Neural cell (in vitro differentiated cells): ENCODE data around the gene TOX2. TPM values are rescaled to one million over a fixed set of nuclear protein-coding genes. Genes with fewer than 3 reads are reported as not detected.

Experiments
- H2AFZ ChIP-seq: fragments of 200-600, 300-800 bp; sonication (generic), shearing (Covaris generic); 2 replicates; pipeline ENCODE4 v1.6.0; 2014; ENCODE audit warnings: low read depth, mild to moderate bottlenecking, antibody characterized with exemption, low read length, moderate library complexity
- H3F3A ChIP-seq: fragments of 200-600 bp; shearing (Covaris generic); 2 replicates; pipeline ENCODE4 v1.6.1; 2016; ENCODE audit warnings: mild to moderate bottlenecking, moderate library complexity, mixed read lengths, antibody characterized with exemption, low read length; ENCODE audit not compliant: insufficient read depth, poor library complexity, severe bottlenecking
- H3K27ac ChIP-seq: fragments of 200-600, 300-800 bp; sonication (generic), shearing (Covaris generic); 2 replicates; pipeline ENCODE4 v1.5.1; 2014; ENCODE audit warnings: mild to moderate bottlenecking, low read length, moderate library complexity
- H3K27me3 ChIP-seq: fragments of 300-800, 200-600 bp; sonication (generic), shearing (Covaris generic); 2 replicates; pipeline ENCODE4 v1.6.0; 2014; ENCODE audit warnings: mild to moderate bottlenecking, low read depth, low read length, moderate library complexity; ENCODE audit not compliant: insufficient read depth
- H3K36me3 ChIP-seq: fragments of 300-800, 200-600 bp; sonication (generic), shearing (Covaris generic); 2 replicates; pipeline ENCODE4 v1.5.1; 2014; ENCODE audit warnings: mild to moderate bottlenecking, antibody characterized with exemption, low read length, moderate library complexity; ENCODE audit not compliant: insufficient read depth
- H3K4me2 ChIP-seq: fragments of 300-800, 200-600 bp; sonication (generic), shearing (Covaris generic); 2 replicates; pipeline ENCODE4 v1.6.0; 2014; ENCODE audit warnings: mild to moderate bottlenecking, low read length
- H3K4me3 ChIP-seq: fragments of 300-800, 200-600 bp; sonication (generic), shearing (Covaris generic); 2 replicates; pipeline ENCODE4 v1.5.1; 2014; ENCODE audit warnings: mild to moderate bottlenecking, low read length, moderate library complexity
- H3K79me2 ChIP-seq: fragments of 200-600 bp; shearing (Covaris generic); replicated peaks from 2 replicates; pipeline ENCODE4 v1.6.0; 2014; ENCODE audit warnings: mild to moderate bottlenecking, low read length, moderate library complexity; ENCODE audit not compliant: insufficient read depth
- H3K9ac ChIP-seq: fragments of 300-800, 200-600 bp; sonication (generic), shearing (Covaris generic); 2 replicates; pipeline ENCODE4 v1.6.1; 2016; ENCODE audit warnings: mild to moderate bottlenecking, low read length, mixed read lengths
- H3K9me2 ChIP-seq: fragments of 200-600 bp; shearing (Covaris generic); 2 replicates; pipeline ENCODE4 v1.6.1; 2016; ENCODE audit warnings: mild to moderate bottlenecking, low read length, mixed read lengths; ENCODE audit not compliant: insufficient read depth
- H3K9me3 ChIP-seq: fragments of 200-600, 300-800 bp; sonication (generic), shearing (Covaris generic); 2 replicates; pipeline ENCODE4 v1.6.1; 2016; ENCODE audit warnings: mild to moderate bottlenecking, mixed run types, low read length, moderate library complexity, mixed read lengths
- H4K20me1 ChIP-seq: fragments of 200-600 bp; shearing (Covaris generic); 2 replicates; pipeline ENCODE4 v1.6.1; 2016; ENCODE audit warnings: mild to moderate bottlenecking, mixed run types; ENCODE audit not compliant: insufficient read depth
- CTCF ChIP-seq: fragments of 450-650 bp; IDR thresholded peaks from 2 replicates; pipeline ENCODE4 v1.5.1; 2014; ENCODE audit warnings: antibody characterized with exemption, mild to moderate bottlenecking, moderate library complexity; ENCODE audit not compliant: poor library complexity, severe bottlenecking
- EP300 ChIP-seq: fragments of 450-650 bp; conservative IDR thresholded peaks from 2 replicates; pipeline ENCODE4 v1.6.1; 2014; ENCODE audit warnings: antibody characterized with exemption, mild to moderate bottlenecking, moderate library complexity; ENCODE audit not compliant: poor library complexity, severe bottlenecking
- EZH2 ChIP-seq: fragments of 200-600, 300-800 bp; shearing (Covaris generic), sonication (generic); IDR thresholded peaks from 2 replicates; pipeline ENCODE4 v1.6.1; 2014; ENCODE audit warnings: antibody characterized with exemption, low read length, borderline replicate concordance, mild to moderate bottlenecking; ENCODE audit not compliant: insufficient read depth, poor library complexity, severe bottlenecking
- MXI1 ChIP-seq: fragments of 450-650 bp; conservative IDR thresholded peaks from 2 replicates; pipeline ENCODE4 v1.6.1; 2014; ENCODE audit warnings: antibody characterized with exemption, mild to moderate bottlenecking; ENCODE audit not compliant: poor library complexity, severe bottlenecking
- POLR2AphosphoS5 ChIP-seq: IDR thresholded peaks from 2 replicates; pipeline ENCODE4 v1.6.1; 2012
- RAD21 ChIP-seq: fragments of 450-650 bp; conservative IDR thresholded peaks from 2 replicates; pipeline ENCODE4 v1.6.1; 2014; ENCODE audit warnings: antibody characterized with exemption, mild to moderate bottlenecking, moderate library complexity
- REST ChIP-seq: IDR thresholded peaks from 2 replicates; pipeline ENCODE4 v1.6.1; 2012; ENCODE audit warnings: borderline replicate concordance
- SMC3 ChIP-seq: fragments of 450-650 bp; conservative IDR thresholded peaks from 2 replicates; pipeline ENCODE4 v1.6.1; 2014; ENCODE audit warnings: antibody characterized with exemption, mild to moderate bottlenecking, moderate library complexity; ENCODE audit not compliant: poor library complexity
- TAF1 ChIP-seq: IDR thresholded peaks from 2 replicates; pipeline ENCODE4 v1.6.1; 2012; ENCODE audit warnings: low read depth
- polyA plus RNA-seq: library from polyadenylated mRNA; depleted of rRNA; stranded (reverse); fragments of >200 nt; gene quantifications from 2 replicates; pipeline ENCODE4 v1.2.3, GENCODE V29; 2014

The TOX2 gene
- polyA plus RNA-seq, 1 donor from 2014 or later = 0.89 TPM

DNA sequence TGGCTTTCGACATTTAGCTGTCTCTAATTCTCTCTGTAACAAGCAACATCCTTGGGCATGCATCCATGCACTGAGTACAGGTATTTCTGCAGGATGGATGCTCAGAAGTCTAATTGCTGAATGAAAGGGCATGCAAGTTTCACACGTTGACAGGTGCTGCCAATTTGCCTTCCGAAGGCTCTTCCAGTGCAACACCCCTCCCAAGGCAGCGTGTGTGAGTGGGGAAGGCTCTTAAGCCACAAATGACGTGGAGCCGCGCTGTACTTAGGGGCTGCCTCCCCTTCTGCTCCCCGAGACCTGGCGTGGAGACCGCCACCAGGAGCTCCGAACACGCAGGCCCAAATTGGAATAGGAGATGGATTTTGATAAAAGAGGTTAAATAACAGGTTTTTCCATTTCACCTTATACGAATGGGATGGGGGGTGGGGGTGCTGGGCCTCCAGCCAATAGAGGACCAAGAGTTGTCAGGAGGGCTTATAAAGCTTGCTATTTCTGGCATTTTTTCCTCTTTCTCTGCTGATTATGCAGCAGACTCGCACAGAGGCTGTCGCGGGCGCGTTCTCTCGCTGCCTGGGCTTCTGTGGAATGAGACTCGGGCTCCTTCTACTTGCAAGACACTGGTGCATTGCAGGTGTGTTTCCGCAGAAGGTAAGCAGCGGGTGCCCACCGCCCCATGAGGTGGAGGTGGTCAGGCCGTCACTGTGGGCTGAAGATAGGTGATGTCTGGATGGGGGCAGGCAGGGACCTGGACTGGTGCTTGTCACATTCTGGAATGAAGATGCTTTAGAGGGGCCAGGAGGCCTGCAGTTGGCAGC is 30.9 kb downstream of the TOX2 start:
- Histone ChIP-seq H4K20me1 (no peaks in the 10 kb centered on the region), H3F3A (no peaks in the 10 kb centered on the region), H3K79me2 (no peaks in the 10 kb centered on the region), H3K36me3 (no peaks in the 10 kb centered on the region), H3K27me3 (no peaks in the 10 kb centered on the region), H3K9me2 (no peaks in the 10 kb centered on the region), H3K9ac (no peak overlapping the region), H3K4me2 (no peak overlapping the region), H3K4me3 (no peak overlapping the region), H2AFZ (no peak overlapping the region), H3K27ac (peak overlapping the region; percentile 22), H3K9me3 (no peaks in the 10 kb centered on the region)
- TF ChIP-seq MXI1 (peak; percentile 14), POLR2AphosphoS5 (no peak)

DNA sequence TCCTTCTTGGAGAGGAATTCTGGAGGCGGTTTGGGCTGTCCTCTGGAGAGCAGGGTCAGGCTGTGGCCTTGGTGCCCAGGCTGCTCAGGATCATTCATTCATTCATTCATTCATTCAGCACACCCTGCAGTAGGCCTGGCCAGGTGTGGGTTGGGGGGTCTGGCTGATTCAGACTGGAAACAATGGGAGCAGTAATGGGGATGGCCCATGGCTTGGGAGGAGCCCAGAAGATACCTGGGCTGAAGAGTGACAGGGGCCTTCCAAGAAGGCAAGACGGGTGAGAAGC is 31.5 kb downstream of the TOX2 start:
- H3K79me2 ChIP-seq = no peaks in the 10 kb centered on the region
- no peaks in the 10 kb centered on the region for H4K20me1 ChIP-seq
- no peak overlapping the region for H3K9ac ChIP-seq
- no peak overlapping the region for H3K4me3 ChIP-seq
- no peak overlapping the region for H3K4me2 ChIP-seq
- H2AFZ ChIP-seq = no peak overlapping the region
- no peak overlapping the region for H3K27ac ChIP-seq
- H3F3A ChIP-seq = no peaks in the 10 kb centered on the region
- TF ChIP-seq EZH2 (no peak), SMC3 (no peak), POLR2AphosphoS5 (no peak), CTCF (no peak), REST (no peak), MXI1 (no peak), EP300 (no peak), RAD21 (no peak), TAF1 (no peak)
- no peaks in the 10 kb centered on the region for H3K27me3 ChIP-seq
- no peaks in the 10 kb centered on the region for H3K9me2 ChIP-seq
- H3K9me3 ChIP-seq = no peaks in the 10 kb centered on the region
- no peaks in the 10 kb centered on the region for H3K36me3 ChIP-seq
